COLO668 (cell line): ENCODE measurements around the gene PRKCE.

Source experiments
- DNase-seq: peaks from one replicate; lab custom pipeline; 2025; ENCODE audit not compliant: unreplicated experiment; lab: John Stamatoyannopoulos, UW

Gene PRKCE

DNA sequence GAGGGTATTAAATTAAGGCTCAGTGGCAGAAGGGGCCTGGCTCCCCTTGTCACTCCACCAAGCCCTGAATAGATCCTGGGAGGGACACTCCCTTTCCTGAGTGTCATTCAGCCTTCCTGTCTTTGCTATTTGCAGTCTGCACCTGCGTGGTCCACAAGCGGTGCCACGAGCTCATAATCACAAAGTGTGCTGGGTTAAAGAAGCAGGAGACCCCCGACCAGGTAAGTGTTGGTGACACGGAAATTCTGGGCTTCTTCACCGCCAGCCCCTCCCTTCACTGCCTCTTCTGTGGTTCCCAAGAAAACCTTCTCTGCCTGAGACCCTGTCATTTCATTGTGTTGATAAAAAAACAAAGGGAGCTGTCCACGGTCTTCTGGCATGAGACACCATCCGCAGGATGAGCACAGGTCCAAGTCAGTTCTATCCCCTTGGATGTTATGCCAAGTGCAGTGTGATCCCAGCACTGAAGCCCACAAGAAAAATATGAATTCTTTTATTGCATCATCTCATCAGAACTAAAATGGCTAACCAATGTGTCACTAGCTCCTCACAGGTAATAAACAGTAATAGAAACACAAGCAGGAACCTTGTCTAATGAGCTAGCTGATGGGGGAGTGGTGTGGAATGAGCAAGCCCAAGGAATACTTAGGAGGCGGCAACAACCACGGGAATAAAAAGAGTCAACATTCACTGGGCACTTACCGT lies 328.8 kb downstream of the PRKCE start:
- no peak for DNase-seq

- DNase-seq, result no peak
Measured at GRCh38 chr2:45981384-45981930, 330.0 kb downstream of the PRKCE start.

- no peak for DNase-seq
Measured at GRCh38 chr2:45982096-45982495, 330.6 kb downstream of the PRKCE start.

GRCh38 chr2:45983213-45983612 lies 331.7 kb downstream of the PRKCE start:
- DNase-seq, result no peak

DNA sequence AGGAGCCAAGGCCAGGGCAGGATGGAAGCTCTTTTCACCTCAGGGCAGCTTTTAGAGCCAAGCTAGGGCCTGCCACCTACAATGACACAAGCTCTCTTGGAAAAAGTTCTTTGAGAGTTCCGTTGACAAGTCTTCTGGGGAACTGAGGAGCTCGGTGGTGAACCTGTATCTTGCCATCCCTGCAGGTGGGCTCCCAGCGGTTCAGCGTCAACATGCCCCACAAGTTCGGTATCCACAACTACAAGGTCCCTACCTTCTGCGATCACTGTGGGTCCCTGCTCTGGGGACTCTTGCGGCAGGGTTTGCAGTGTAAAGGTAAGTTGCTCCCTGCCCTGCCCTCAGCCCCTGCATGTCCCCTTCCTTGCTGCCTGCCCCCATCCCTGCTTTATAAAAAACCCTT lies 332.9 kb downstream of the PRKCE start:
- no peak for DNase-seq

GRCh38 chr2:45984896-45985473 lies 333.5 kb downstream of the PRKCE start:
- no peak for DNase-seq

- DNase-seq, result no peak
Measured at GRCh38 chr2:45986509-45986908, 335.0 kb downstream of the PRKCE start.

GRCh38 chr2:45987856-45988255 lies 336.4 kb downstream of the PRKCE start:
- DNase-seq, result no peak

- peak; percentile 53 for DNase-seq
Measured at GRCh38 chr2:45988879-45989278, 337.4 kb downstream of the PRKCE start.

DNA sequence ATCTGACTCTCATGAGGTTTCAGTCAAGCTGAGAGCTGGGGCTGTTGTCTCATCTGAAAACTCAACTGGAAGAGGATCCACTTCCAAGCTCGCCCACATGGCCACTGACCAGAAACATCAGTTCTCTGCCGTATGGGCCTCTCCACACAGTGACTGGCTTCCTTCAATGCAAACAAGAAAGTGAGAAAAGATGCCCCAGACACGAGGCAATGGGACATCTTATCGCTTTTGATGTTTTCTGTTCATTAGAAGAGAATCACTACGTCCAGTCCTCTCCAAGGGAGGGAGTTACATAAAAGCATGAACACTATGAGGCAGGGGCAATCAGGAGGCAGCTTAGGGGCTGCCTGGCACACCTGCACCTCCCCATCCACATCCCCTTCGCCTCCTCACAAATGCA lies 338.7 kb downstream of the PRKCE start:
- DNase-seq, result no peak

- no peak for DNase-seq
Measured at GRCh38 chr2:45992021-45992740, 340.7 kb downstream of the PRKCE start.

GRCh38 chr2:45992741-45993475 lies 341.4 kb downstream of the PRKCE start:
- DNase-seq, result no peak

DNA sequence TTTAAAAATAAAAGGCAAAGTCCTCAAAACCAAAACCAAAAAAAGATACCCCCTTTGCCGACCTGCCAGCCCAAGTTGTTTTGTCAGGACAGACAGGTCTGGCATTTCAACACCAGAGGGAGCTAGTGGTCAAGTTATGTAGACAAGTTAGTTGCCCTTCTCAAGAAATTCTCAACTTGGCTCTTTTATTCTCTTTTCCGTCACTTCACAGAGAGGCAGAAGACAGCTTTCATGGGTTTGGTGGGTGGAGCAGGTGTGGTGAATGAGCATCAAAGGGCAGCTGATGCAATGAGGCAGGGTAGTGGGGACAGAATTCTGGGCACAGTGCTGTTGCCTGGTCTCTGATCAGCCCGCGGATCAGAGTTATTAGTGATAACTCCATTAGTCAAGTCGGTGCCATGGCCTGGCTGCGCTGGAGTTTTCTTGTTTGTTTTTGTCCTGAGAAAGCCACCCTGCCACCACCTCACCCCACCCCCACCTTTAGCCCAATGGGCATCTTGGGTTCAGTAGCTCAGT lies 342.1 kb downstream of the PRKCE start:
- DNase-seq, result peak; percentile 41

DNA sequence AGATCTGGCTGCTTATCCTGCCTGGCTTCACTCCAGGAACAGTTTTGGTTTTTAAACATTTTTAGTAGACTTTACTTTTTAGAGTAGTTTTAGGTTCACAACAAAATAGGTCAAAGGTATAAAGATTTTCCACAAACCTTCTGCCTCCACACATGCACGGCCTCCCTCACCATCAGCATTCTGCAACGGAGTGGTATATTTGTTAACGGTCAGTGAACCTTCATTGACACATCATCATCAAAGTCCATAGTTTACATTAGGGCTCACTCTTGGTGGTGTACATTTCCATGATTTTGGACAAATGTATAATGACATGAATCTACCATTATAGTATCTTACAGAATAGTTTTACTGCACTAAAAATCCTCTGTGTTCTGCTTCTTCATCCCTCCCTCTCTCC lies 342.6 kb downstream of the PRKCE start:
- DNase-seq, result no peak

- DNase-seq, result no peak
Measured at GRCh38 chr2:46000660-46001059, 349.2 kb downstream of the PRKCE start.

GRCh38 chr2:46001290-46001689 lies 349.8 kb downstream of the PRKCE start:
- no peak for DNase-seq

DNA sequence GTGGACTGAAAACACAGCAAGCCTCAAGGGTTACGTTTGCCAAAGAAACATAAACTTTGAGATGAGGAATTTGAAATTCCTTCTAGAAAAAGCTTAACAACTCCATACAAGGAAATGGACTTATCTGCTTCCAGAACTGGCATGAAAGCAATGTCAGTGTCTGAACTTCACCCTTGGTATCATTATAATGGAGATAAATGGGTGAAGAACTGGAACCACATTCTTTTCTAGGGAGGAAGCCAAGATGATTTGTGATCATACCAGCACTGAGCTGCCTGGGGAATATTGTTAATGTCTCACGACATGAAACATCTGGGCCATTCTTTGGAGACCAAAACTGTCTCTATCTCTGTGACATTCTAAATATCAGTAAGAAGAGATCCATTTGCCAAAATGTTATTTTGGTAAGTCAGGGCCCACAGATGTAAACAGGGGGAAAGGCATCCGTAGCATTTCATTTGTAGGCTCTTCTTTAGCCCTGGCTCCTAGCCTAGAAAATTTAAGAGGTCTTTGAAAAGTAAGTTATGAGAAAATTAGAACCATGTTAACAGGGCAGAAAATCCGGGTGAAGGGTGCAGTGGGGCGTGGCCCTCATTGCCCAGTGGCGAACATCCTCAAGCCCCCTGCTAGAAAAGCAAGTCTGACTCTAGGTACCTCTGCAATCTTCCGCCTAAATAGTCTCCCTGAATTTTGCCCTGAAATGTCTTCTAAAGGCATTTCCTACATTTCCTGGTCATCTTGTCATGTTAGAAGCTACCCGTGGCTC lies 350.4 kb downstream of the PRKCE start:
- no peak for DNase-seq

GRCh38 chr2:46002507-46002883 lies 351.0 kb downstream of the PRKCE start:
- DNase-seq, result peak; percentile 38

DNA sequence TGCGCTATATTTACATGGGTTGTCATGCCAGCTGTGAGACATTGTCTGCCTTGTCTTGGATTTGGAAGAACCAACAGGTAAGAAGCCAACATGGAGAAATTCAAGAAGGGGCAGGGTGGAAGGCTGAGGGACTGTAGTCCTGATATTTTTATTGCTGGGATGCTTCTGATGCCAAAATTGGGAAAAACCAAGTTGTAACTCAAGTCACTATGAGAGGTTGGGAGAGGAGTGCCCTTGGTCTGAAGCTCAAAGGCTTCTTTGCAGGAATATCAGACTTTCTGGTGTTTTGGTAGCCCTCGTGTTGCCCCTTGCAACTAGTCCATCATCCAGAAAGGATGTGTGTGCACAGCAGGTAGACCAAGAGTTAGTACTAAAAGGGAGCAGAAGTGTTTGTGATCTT lies 351.5 kb downstream of the PRKCE start:
- no peak for DNase-seq

GRCh38 chr2:46003903-46004473 lies 352.5 kb downstream of the PRKCE start:
- DNase-seq, result no peak
